ENCODE data around the gene TSC22D3. TPM values are rescaled to one million over a fixed set of nuclear protein-coding genes. Genes with fewer than 3 reads are reported as not detected.

Gene TSC22D3
- total RNA-seq, 4 donors from 2014 or later: 1,744 to 2,802 (median 2,261) TPM

DNA sequence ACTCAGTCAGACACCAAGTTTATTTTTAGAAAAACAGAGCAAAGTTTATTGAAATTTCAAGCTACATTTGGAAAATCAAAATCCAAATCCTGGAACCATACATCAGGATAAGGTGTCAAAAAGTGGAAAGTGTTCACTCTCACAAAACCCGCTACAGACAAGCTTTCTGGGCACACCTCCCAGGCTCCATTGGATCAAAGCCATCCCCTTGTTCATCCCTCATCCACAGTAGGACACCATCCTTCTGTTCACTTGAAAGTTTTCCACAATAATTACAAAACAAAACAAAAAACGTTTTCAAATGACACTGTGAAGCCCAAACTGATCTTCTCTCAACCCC is 62.4 kb downstream of the TSC22D3 start:
- Histone ChIP-seq H3K27me3 (peaks cover 0 to 30% of the 10 kb centered on the region in 2 donors), H3K4me1 (peaks cover 0 to 30% (median 9%) of the 10 kb centered on the region in 4 donors), H3K27ac (peak overlapping the region; percentile 97 to 99 (median 98)), H3K9me3 (no peaks in the 10 kb centered on the region), H3K36me3 (peaks cover 8 to 35% (median 16%) of the 10 kb centered on the region in 3 donors), H3K4me3 (peak overlapping the region; percentile 66 to 87 (median 78))
- DNase-seq (ENCODE audit: low spot score in 2 of 2): no peak
- TF ChIP-seq EP300 (IDR thresholded peaks at IDR 0.05): peak in 1 of 2 donors; percentile 3
- TF ChIP-seq, protein P1, sequence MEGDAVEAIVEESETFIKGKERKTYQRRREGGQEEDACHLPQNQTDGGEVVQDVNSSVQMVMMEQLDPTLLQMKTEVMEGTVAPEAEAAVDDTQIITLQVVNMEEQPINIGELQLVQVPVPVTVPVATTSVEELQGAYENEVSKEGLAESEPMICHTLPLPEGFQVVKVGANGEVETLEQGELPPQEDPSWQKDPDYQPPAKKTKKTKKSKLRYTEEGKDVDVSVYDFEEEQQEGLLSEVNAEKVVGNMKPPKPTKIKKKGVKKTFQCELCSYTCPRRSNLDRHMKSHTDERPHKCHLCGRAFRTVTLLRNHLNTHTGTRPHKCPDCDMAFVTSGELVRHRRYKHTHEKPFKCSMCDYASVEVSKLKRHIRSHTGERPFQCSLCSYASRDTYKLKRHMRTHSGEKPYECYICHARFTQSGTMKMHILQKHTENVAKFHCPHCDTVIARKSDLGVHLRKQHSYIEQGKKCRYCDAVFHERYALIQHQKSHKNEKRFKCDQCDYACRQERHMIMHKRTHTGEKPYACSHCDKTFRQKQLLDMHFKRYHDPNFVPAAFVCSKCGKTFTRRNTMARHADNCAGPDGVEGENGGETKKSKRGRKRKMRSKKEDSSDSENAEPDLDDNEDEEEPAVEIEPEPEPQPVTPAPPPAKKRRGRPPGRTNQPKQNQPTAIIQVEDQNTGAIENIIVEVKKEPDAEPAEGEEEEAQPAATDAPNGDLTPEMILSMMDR (IDR thresholded peaks at IDR 0.05): no peak
- no peak for TF ChIP-seq POLR2A (IDR thresholded peaks at IDR 0.05)
- 48 to 50% methylated on average over 2 of the region's 2 CpGs for WGBS, 2 donors

DNA sequence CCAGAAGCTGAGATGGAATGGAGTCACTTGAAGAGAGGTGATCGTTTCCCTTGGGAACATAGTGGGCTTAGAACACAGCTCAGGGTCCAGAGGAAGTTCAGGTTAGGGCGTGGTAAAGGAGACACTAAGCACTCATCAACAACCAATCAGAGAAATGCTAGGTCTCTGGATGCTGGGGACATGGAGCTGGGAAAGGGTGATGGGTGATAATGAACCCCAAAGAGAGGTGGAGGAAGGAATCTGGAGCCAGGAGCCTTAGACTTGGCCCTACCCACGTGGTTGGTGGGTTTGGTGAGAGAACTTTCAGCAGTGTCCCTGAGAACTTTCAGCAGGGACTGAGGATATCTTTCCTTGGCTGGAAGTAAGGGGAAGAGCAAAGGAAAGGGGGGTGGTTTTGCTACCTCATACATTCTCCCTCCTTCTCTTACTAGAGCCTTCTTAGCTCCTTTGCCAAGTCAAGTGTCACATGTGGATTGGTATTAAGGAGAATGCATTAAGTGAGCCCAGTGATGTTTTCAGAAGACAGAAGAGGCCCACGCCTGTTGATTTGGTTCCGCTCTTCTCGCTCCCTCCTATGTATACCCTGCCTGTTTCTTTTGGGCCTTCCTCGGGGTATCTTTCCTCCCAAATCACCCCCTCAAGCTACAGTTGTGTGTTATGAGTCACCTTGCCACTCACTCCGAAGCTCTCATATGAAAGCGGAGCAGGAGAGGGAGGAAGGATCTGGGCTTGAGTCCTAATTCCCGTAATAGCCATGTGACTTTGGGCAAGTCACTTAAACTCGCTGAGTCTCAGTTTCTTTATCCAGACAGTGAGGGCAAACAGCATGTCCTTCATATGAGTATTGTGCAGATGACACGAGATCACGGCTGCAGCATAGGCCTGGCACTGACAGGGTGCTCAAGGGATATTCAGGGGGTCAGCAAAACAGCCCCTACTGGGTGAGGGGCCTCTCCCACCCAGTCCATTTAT is 63.1 kb downstream of the TSC22D3 start:
- H3K4me1 ChIP-seq: peaks cover 0 to 23% (median 9%) of the 10 kb centered on the region in 4 donors
- peaks cover 0 to 30% of the 10 kb centered on the region in 2 donors for H3K27me3 ChIP-seq
- WGBS, 2 donors: 71 to 76% methylated on average over 11 to 13 of the region's 13 CpGs
- peak overlapping the region; percentile 97 to 99 (median 98) for H3K27ac ChIP-seq
- H3K9me3 ChIP-seq: no peaks in the 10 kb centered on the region
- H3K4me3 ChIP-seq: peak overlapping the region in 3 of 4 donors; percentile 66 to 87 (median 77)
- TF ChIP-seq, protein P1 (IDR thresholded peaks at IDR 0.05): no peak
- TF ChIP-seq POLR2A (IDR thresholded peaks at IDR 0.05) (no peak), EP300 (IDR thresholded peaks at IDR 0.05) (peak in 1 of 2 donors; percentile 97)
- peak in 1 of 2 donors; percentile 76 for DNase-seq (ENCODE audit: low spot score in 2 of 2)
- H3K36me3 ChIP-seq: peaks cover 8 to 35% (median 16%) of the 10 kb centered on the region in 3 donors

DNA sequence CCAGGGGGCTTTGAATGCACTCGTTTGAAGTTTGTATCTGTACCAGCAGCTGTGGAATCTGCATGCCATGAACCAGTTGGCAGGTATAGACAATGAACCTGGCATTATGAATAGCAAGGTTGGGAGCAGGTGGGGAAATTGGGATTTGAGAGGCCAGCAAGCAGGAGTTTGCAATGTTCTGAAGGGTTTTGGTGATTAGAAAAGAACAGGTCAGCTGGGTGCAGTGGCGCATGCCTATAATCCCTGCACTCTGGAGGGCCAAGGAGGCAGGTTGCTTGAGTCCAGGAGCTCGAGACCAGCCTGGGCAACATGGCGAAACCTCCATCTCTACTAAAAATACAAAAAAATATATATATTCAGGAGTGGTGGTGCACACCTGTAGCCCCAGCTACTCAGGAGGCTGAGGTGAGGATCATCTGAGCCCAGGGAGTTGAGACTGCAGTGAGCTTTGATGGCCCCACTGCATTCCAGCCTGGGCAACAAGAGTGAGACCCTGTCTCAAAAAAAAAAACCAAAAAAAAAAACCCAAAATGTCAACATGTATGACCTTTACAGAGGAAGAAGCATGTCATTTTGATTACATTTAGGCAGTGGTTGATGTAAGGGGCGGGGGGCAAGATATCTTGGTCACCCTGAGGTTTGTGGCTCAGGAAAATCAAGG is 63.9 kb downstream of the TSC22D3 start:
- 47 to 70% methylated on average over 2 to 5 of the region's 5 CpGs for WGBS, 2 donors
- peak overlapping the region in 3 of 4 donors; percentile 5 to 77 (median 15) for H3K4me3 ChIP-seq
- H3K27me3 ChIP-seq: peaks cover 0 to 25% of the 10 kb centered on the region in 2 donors
- peak overlapping the region; percentile 97 to 99 (median 98) for H3K27ac ChIP-seq
- H3K4me1 ChIP-seq: peaks cover 0 to 21% (median 9%) of the 10 kb centered on the region in 4 donors
- H3K36me3 ChIP-seq: peaks cover 8 to 34% (median 16%) of the 10 kb centered on the region in 3 donors
- no peak for DNase-seq (ENCODE audit: low spot score in 2 of 2)
- no peaks in the 10 kb centered on the region for H3K9me3 ChIP-seq
- TF ChIP-seq EP300 (IDR thresholded peaks at IDR 0.05) (no peak), POLR2A (IDR thresholded peaks at IDR 0.05) (no peak)
- TF ChIP-seq, protein P1 (IDR thresholded peaks at IDR 0.05): no peak

DNA sequence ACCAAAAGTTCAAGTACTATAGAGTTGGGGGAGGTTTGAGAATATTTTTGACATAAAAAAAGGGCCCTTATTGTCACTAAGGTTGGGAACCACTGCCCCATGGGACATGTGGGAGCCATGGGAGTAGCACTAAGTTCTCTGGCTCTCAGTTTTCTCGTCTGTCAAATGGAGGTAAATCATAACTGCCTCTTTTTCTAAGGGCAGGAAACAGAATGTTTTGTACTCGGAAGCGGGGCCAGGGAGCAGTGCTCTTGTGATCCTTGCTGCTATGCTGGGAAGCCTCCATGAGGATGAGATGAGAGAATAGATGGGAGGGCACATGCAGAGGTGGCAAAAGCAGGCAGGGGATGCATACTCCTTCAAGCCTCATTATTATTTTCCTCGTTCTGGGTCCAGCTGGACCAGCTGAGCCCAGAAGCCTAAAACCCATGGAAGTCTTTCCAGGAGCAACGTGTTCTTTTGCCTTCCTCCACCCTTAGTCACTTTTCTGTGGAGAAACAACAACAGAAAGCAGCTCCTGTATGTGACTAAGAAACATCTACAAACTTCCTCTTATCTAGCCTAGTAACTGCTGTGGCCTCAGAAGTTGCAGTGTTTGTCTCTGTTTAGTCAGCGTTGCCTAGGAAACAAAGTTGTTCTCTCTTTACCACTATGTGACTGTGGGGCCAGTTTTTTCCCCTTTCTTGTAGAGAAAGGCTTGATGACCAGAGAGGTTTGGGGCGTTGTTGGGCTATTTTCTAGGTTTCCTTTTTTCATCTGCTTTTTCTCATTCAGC is 64.8 kb downstream of the TSC22D3 start:
- Histone ChIP-seq H3K9me3 (no peaks in the 10 kb centered on the region), H3K27me3 (peaks cover 0 to 16% of the 10 kb centered on the region in 2 donors), H3K4me1 (peaks cover 0 to 21% (median 9%) of the 10 kb centered on the region in 4 donors), H3K36me3 (peaks cover 8 to 26% (median 13%) of the 10 kb centered on the region in 3 donors), H3K4me3 (peak overlapping the region in 2 of 4 donors; percentile 5 to 12), H3K27ac (peak overlapping the region; percentile 97 to 99 (median 98))
- DNase-seq (ENCODE audit: low spot score in 2 of 2): peak in 1 of 2 donors; percentile 76
- peak; percentile 17 to 42 for TF ChIP-seq POLR2A (IDR thresholded peaks at IDR 0.05)
- peak; percentile 69 to 96 for TF ChIP-seq EP300 (IDR thresholded peaks at IDR 0.05)
- TF ChIP-seq, protein P1 (IDR thresholded peaks at IDR 0.05): peak in 1 of 5 experiments; percentile 14
- 11 to 33% methylated on average over 7 of the region's 7 CpGs for WGBS, 2 donors

Measured in tibial nerve (tissue), 4 donors.